IMR-90 (cell line): Measurements from ENCODE around the gene PCK2. TPM values are rescaled to one million over a fixed set of nuclear protein-coding genes. Genes with fewer than 3 reads are reported as not detected.

Experiments
- ATAC-seq: fragments of 200-7000 bp; cut with Tn5 transposase; 2 replicates; pipeline ENCODE4 v1.9.1; 2020; ENCODE audit warnings: low read depth, mild to moderate bottlenecking, moderate library complexity
- BruUV-seq: library from RNA; stranded (reverse); fragments of 400-500 nt; replicated peaks from 2 replicates; lab custom pipeline; 2021; lab: Mats Ljungman, UMichigan
- CTCF ChIA-PET: fragments of 300-600 bp; formaldehyde crosslinking; extraction: SDS; loops from one replicate; lab custom pipeline; 2021; ENCODE audit warnings: antibody characterized with exemption; lab: Yijun Ruan, JAX
- POLR2A ChIA-PET: fragments of 300-600 bp; sonication (Branson Sonifier 250); formaldehyde crosslinking; loops from one replicate; lab custom pipeline; 2022; ENCODE audit warnings: antibody characterized with exemption; ENCODE audit not compliant: unreplicated experiment; lab: Charles Lee
- DNase-seq: peaks from one replicate; pipeline ENCODE4 v3.0.0; 2013
- H2AFZ ChIP-seq: replicated peaks from 2 replicates; pipeline ENCODE3; 2013; ENCODE audit warnings: low read length, mild to moderate bottlenecking; ENCODE audit not compliant: poor library complexity
- H2AK5ac ChIP-seq: 2 replicates; pipeline ENCODE4 v1.6.1; 2013; ENCODE audit warnings: low read depth, low read length, inconsistent platforms
- H2AK9ac ChIP-seq: replicated peaks from 2 replicates; pipeline ENCODE3; 2013; ENCODE audit warnings: mild to moderate bottlenecking, low read depth, low read length, moderate library complexity; ENCODE audit not compliant: poor library complexity
- H2BK120ac ChIP-seq: 2 replicates; pipeline ENCODE4 v1.6.1; 2013; ENCODE audit warnings: low read depth, low read length, inconsistent platforms
- H2BK15ac ChIP-seq: 3 replicates; pipeline ENCODE4 v1.6.1; 2013; ENCODE audit warnings: low read depth, low read length, inconsistent platforms
- H2BK20ac ChIP-seq: 2 replicates; pipeline ENCODE4 v1.6.1; 2013; ENCODE audit warnings: low read depth, mild to moderate bottlenecking, inconsistent platforms, low read length, moderate library complexity
- H2BK5ac ChIP-seq: 2 replicates; pipeline ENCODE4 v1.6.1; 2013; ENCODE audit warnings: mild to moderate bottlenecking, low read depth, low read length, inconsistent platforms; ENCODE audit not compliant: poor library complexity, severe bottlenecking
- H3K14ac ChIP-seq: replicated peaks from 2 replicates; pipeline ENCODE4 v1.6.1; 2013; ENCODE audit warnings: low read depth, low read length, inconsistent platforms
- H3K18ac ChIP-seq: 2 replicates; pipeline ENCODE4 v1.6.1; 2013; ENCODE audit warnings: low read depth, low read length, control low read depth
- H3K23ac ChIP-seq: 2 replicates; pipeline ENCODE4 v1.6.1; 2013; ENCODE audit warnings: low read depth, low read length, inconsistent platforms
- H3K27ac ChIP-seq: 2 replicates; pipeline ENCODE4 v1.5.1; 2013; ENCODE audit warnings: mild to moderate bottlenecking, control low read depth, low read length; ENCODE audit not compliant: insufficient read depth
- H3K27me3 ChIP-seq: 2 replicates; pipeline ENCODE4 v1.6.1; 2013; ENCODE audit warnings: low read length; ENCODE audit not compliant: control insufficient read depth, insufficient read depth
- H3K36me3 ChIP-seq: 2 replicates; pipeline ENCODE4 v1.6.1; 2013; ENCODE audit warnings: low read length, mixed read lengths; ENCODE audit not compliant: control insufficient read depth, insufficient read depth
- H3K4ac ChIP-seq: 2 replicates; pipeline ENCODE4 v1.6.1; 2013; ENCODE audit warnings: low read depth, low read length, inconsistent platforms
- H3K4me1 ChIP-seq: 2 replicates; pipeline ENCODE4 v1.6.1; 2013; ENCODE audit warnings: low read length, mixed read lengths; ENCODE audit not compliant: control insufficient read depth, insufficient read depth
- H3K4me2 ChIP-seq: 2 replicates; pipeline ENCODE4 v1.6.1; 2013; ENCODE audit warnings: low read depth, mild to moderate bottlenecking, control low read depth, low read length, moderate library complexity
- H3K4me3 ChIP-seq: 2 replicates; pipeline ENCODE4 v1.5.1; 2013; ENCODE audit warnings: low read depth, mild to moderate bottlenecking, control low read depth, low read length, moderate library complexity; ENCODE audit not compliant: insufficient read depth
- H3K56ac ChIP-seq: 2 replicates; pipeline ENCODE4 v1.6.1; 2013; ENCODE audit warnings: low read length, inconsistent platforms; ENCODE audit not compliant: insufficient read depth; ENCODE audit errors: extremely low read depth
- H3K79me1 ChIP-seq, 2 experiments: 2 replicates each; pipeline ENCODE4 v1.6.1; 2013; ENCODE audit warnings: low read length in 2 of 2, inconsistent platforms in 1 of 2, low read depth in 1 of 2
- H3K9ac ChIP-seq: 2 replicates; pipeline ENCODE4 v1.6.1; 2013; ENCODE audit warnings: low read depth, low read length, control low read depth
- H3K9me1 ChIP-seq: 2 replicates; pipeline ENCODE4 v1.6.1; 2013; ENCODE audit warnings: low read length, inconsistent platforms; ENCODE audit not compliant: insufficient read depth
- H3K9me3 ChIP-seq: 2 replicates; pipeline ENCODE4 v1.6.1; 2013; ENCODE audit warnings: low read length; ENCODE audit not compliant: control insufficient read depth, insufficient read depth
- H4K20me1 ChIP-seq: 2 replicates; pipeline ENCODE4 v1.6.1; 2013; ENCODE audit warnings: low read length, inconsistent platforms; ENCODE audit not compliant: insufficient read depth
- H4K5ac ChIP-seq: 2 replicates; pipeline ENCODE4 v1.6.1; 2013; ENCODE audit warnings: mild to moderate bottlenecking, low read depth, low read length, control low read depth
- H4K8ac ChIP-seq, 2 experiments: 2 replicates each; pipeline ENCODE4 v1.6.1; 2013; ENCODE audit warnings: low read depth in 2 of 2, low read length in 2 of 2, control low read depth in 1 of 2, inconsistent platforms in 1 of 2
- H4K91ac ChIP-seq: 2 replicates; pipeline ENCODE4 v1.6.1; 2013; ENCODE audit warnings: low read depth, low read length, inconsistent platforms; ENCODE audit not compliant: insufficient read depth
- CHD1 ChIP-seq: IDR thresholded peaks from 2 replicates; pipeline ENCODE4 v1.6.1; 2012; ENCODE audit warnings: low read depth, low read length, improper control_type of control experiment
- ELK1 ChIP-seq: fragments of 150-350 bp; IDR thresholded peaks from 2 replicates; pipeline ENCODE4 v1.6.1; 2016; ENCODE audit warnings: low read depth, mild to moderate bottlenecking, low read length, moderate library complexity, borderline replicate concordance
- MAFK ChIP-seq: IDR thresholded peaks from 2 replicates; pipeline ENCODE4 v1.6.1; 2012; ENCODE audit warnings: low read depth, low read length, improper control_type of control experiment
- MAZ ChIP-seq: IDR thresholded peaks from 2 replicates; pipeline ENCODE4 v1.6.1; 2012; ENCODE audit warnings: low read depth, mild to moderate bottlenecking, low read length, improper control_type of control experiment, moderate library complexity, borderline replicate concordance
- MXI1 ChIP-seq: IDR thresholded peaks from 2 replicates; pipeline ENCODE4 v1.6.1; 2012; ENCODE audit warnings: low read depth, mild to moderate bottlenecking, low read length, moderate library complexity, borderline replicate concordance
- NFE2L2 ChIP-seq: fragments of 150-350 bp; IDR thresholded peaks from 2 replicates; pipeline ENCODE4 v1.6.1; 2016; ENCODE audit warnings: low read depth, mild to moderate bottlenecking, low read length
- USF2 ChIP-seq: fragments of 150-350 bp; IDR thresholded peaks from 2 replicates; pipeline ENCODE4 v1.6.1; 2017; ENCODE audit warnings: mild to moderate bottlenecking, antibody characterized with exemption, low read length, low read depth
- WGBS, 2 experiments: methylation state at CpG; one replicate each; pipeline versions ENCODE4 v1.1.5 to v1.1.7; 2013; ENCODE audit warnings: missing lambda C conversion rate in 2 of 2; ENCODE audit not compliant: insufficient read length in 1 of 2; ENCODE audit errors: extremely low coverage in 2 of 2; 5-methylcytosine and 5-hydroxymethylcytosine counted together
- dilution Hi-C: fragments of 300-500 bp; cut with HindIII; formaldehyde crosslinking; loops from one replicate; pipeline ENCODE4 v1.14.3; 2018; ENCODE audit warnings: low sequenced_read_pairs; ENCODE audit not compliant: unreplicated experiment
- in situ Hi-C: fragments of 300-500 bp; cut with MboI; formaldehyde crosslinking; loops from 3 replicates; pipeline ENCODE4 v1.14.3; 2019; ENCODE audit warnings: low sequenced_read_pairs, inconsistent platforms, mixed read lengths
- intact Hi-C: fragments of 100-400 bp; cut with micrococcal nuclease; formaldehyde crosslinking; loops from 2 replicates; pipeline ENCODE4 v1.10.0; 2022
- polyA plus RNA-seq, 3 experiments: library from polyadenylated mRNA; depleted of rRNA; stranded (reverse); fragments of >200 nt; gene quantifications; 2 replicates each; pipeline ENCODE4 v1.2.3, GENCODE V29; 2012; ENCODE audit warnings: low replicate concordance in 1 of 3
- total RNA-seq: library from RNA; depleted of rRNA; stranded (reverse); fragments of >200 nt; gene quantifications from 2 replicates; pipeline ENCODE4 v1.2.3, GENCODE V29; 2012

Gene PCK2
- total and polyA plus RNA-seq, 2 of the 4 experiments (the other 2 are of a cell fraction) = 13.4 to 29.4 TPM

DNA sequence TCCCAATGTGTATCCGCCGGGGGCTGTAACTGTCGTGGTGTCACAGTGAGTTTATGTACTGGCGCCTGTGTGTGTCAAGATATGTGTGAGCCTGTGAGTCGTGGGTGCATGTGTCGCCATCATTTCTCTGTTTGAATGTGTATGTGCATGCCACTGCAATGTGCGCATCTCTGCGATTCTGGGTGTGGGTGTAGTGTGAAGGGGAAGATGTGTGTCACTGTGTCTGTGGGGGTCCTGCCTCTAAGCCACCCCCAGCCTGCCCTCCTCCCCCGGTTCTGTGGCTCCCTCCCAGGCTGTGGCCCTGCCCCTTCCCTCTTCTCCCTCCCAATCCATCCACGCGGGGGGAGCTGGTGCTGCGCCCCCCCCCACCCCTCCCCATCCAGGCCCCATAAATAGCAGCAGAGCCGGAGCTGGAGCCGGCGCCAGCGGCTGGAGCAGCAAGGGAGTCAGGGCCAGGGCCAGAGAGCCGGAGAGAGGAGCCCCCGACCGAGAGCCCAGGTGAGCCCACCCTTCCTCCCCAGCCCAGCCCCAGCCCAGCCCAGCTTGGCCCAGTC lies 22.9 kb upstream of the PCK2 start, which contains the start of gene CPNE6:
Gene CPNE6, plus strand, starts transcription at position 419 of the 554 bp plus-strand sequence. CDS start 1,375 bp downstream, outside the sequence.
- Histone ChIP-seq H3K36me3 (no peaks in the 10 kb centered on the region), H4K20me1 (no peaks in the 10 kb centered on the region), H2BK120ac (no peak within 1 kb of the TSS), H3K18ac (no peak within 1 kb of the TSS), H4K5ac (no peak within 1 kb of the TSS), H3K79me1 (no peaks in the 10 kb centered on the region), H4K91ac (no peak within 1 kb of the TSS), H3K4me3 (no peak within 1 kb of the TSS), H2BK5ac (no peak within 1 kb of the TSS), H2AK5ac (no peak within 1 kb of the TSS), H3K23ac (no peak within 1 kb of the TSS), H3K27me3 (peaks cover 77% of the 10 kb centered on the region), H2AFZ (no peak within 1 kb of the TSS), H2BK15ac (no peak within 1 kb of the TSS), H3K9me1 (no peaks in the 10 kb centered on the region), H3K14ac (no peak within 1 kb of the TSS), H3K9me3 (no peaks in the 10 kb centered on the region), H4K8ac (no peak within 1 kb of the TSS), H3K27ac (no peak within 1 kb of the TSS), H3K4me1 (no peaks in the 10 kb centered on the region), H3K56ac (no peak within 1 kb of the TSS), H3K9ac (no peak within 1 kb of the TSS), H3K4ac (no peak within 1 kb of the TSS), H2AK9ac (no peak within 1 kb of the TSS), H3K4me2 (no peak within 1 kb of the TSS), H2BK20ac (no peak within 1 kb of the TSS)
- ChIA-PET CTCF (interaction anchor here (1.7 kb wide), 1 partner anchor 38 kb away, joined by 5 read pairs; no protein-coding TSS in a partner anchor), POLR2A (no interaction called here)
- TF ChIP-seq MXI1 = no peak
- TF ChIP-seq ELK1 = no peak
- no peak for TF ChIP-seq NFE2L2
- no peak for TF ChIP-seq MAFK
- TF ChIP-seq CHD1 = no peak
- TF ChIP-seq USF2 = no peak
- no peak for TF ChIP-seq MAZ
- 36% methylated on average over 6 of the region's 19 CpGs; no CpG with 5 or more reads in 1 of the 2 experiments for WGBS, 2 experiments
- no TSS peak for BruUV-seq
- DNase-seq = no peak
- intact Hi-C loops (no loop called here), in situ Hi-C loops (no loop called here), dilution Hi-C loops (no loop called here)
- no peak for ATAC-seq
